Prostate gland (tissue), 2 donors: Measurements from ENCODE around the gene BRPF1.

ENCODE experiments used
- POLR2A ChIP-seq: fragments of 450-650 bp; IDR thresholded peaks from one replicate; pipeline ENCODE4 v1.6.1; 2016; ENCODE audit warnings: antibody characterized with exemption, mild to moderate bottlenecking
- POLR2AphosphoS5 ChIP-seq: sonication (generic); formaldehyde crosslinking; IDR thresholded peaks from one replicate; pipeline ENCODE4 v1.6.1; 2017; ENCODE audit warnings: antibody characterized with exemption
- TF ChIP-seq, protein P1 (sequence below), 4 experiments: fragments of 200-600 bp in 2 of 4; fragments of 450-650 bp in 2 of 4; sonication (generic) in 2 of 4; IDR thresholded peaks; 1 replicate in 3 of 4; 2 replicates in 1 of 4; pipeline ENCODE4 v1.5.1; 2016 to 2019; ENCODE audit warnings: antibody characterized with exemption in 4 of 4, mild to moderate bottlenecking in 2 of 4, moderate library complexity in 2 of 4

DNA sequence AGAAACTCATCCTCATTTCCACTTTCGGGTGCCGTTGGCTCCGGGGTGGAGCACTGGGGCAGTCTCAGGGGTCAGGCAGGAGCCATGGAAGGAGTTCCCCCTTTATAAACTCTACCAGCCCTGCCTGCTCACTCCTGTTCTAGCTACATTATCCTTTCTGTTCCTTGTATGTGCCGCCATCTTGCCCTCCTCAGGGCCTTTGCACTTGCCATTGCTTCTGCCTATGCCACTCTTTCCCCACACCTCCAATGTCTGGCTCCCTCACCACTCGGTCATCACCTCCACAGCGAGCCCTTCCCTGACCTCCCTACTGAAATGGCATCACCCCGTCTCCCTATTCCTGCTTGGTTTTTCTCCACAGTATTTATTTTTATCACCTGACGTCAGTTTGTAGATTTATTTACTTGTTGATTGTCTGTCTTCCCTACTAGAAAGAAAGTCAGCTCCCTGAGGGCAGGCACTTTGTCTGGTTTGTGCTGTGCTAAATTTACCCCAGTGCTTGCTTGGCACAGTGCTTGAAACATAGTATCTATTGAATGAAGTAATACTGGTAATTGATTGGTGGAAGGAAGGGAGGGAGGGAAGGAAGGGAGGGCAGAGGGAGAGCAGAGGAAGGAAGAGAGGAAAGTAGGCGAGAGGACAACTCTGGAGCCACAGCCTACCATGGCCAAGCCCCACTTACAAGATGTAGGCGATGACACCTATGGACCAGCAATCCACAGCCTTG lies 29.4 kb downstream of the BRPF1 start:
- TF ChIP-seq, protein P1, sequence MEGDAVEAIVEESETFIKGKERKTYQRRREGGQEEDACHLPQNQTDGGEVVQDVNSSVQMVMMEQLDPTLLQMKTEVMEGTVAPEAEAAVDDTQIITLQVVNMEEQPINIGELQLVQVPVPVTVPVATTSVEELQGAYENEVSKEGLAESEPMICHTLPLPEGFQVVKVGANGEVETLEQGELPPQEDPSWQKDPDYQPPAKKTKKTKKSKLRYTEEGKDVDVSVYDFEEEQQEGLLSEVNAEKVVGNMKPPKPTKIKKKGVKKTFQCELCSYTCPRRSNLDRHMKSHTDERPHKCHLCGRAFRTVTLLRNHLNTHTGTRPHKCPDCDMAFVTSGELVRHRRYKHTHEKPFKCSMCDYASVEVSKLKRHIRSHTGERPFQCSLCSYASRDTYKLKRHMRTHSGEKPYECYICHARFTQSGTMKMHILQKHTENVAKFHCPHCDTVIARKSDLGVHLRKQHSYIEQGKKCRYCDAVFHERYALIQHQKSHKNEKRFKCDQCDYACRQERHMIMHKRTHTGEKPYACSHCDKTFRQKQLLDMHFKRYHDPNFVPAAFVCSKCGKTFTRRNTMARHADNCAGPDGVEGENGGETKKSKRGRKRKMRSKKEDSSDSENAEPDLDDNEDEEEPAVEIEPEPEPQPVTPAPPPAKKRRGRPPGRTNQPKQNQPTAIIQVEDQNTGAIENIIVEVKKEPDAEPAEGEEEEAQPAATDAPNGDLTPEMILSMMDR (IDR thresholded peaks at IDR 0.05) = no peak
- TF ChIP-seq POLR2A = no peak
- no peak for TF ChIP-seq POLR2AphosphoS5
